Activated CD4-positive, alpha-beta memory T cell treated with anti-CD3 and anti-CD28 coated beads for 36 hours (primary cell): ENCODE results near the gene RGS7BP. TPM values are rescaled to one million over a fixed set of nuclear protein-coding genes. Genes with fewer than 3 reads are reported as not detected.

Experiments
- CTCF ChIA-PET: fragments of 350-600 bp; sonication (Branson Sonifier 250); formaldehyde crosslinking; loops from one replicate; lab custom pipeline; 2021; ENCODE audit warnings: antibody characterized with exemption, inconsistent platforms; lab: Charles Lee
- POLR2A ChIA-PET: fragments of 350-600 bp; sonication (Branson Sonifier 250); formaldehyde crosslinking; loops from one replicate; lab custom pipeline; 2021; ENCODE audit warnings: antibody characterized with exemption; lab: Charles Lee
- DNase-seq: peaks from one replicate; pipeline ENCODE4 v3.0.0-alpha.2; 2020
- H3K27ac Mint-ChIP-seq: one replicate; pipeline ENCODE4 v1.8.0; 2021; ENCODE audit warnings: mixed read lengths
- H3K27me3 Mint-ChIP-seq: one replicate; pipeline ENCODE4 v1.8.0; 2021; ENCODE audit warnings: mixed read lengths
- H3K36me3 Mint-ChIP-seq: one replicate; pipeline ENCODE4 v1.8.0; 2021; ENCODE audit warnings: mixed read lengths
- H3K4me1 Mint-ChIP-seq: one replicate; pipeline ENCODE4 v1.8.0; 2021; ENCODE audit warnings: low read depth, mixed read lengths
- H3K4me3 Mint-ChIP-seq: one replicate; pipeline ENCODE4 v1.8.0; 2021; ENCODE audit warnings: mild to moderate bottlenecking, mixed read lengths
- H3K9me3 Mint-ChIP-seq: one replicate; pipeline ENCODE4 v1.8.0; 2021; ENCODE audit warnings: mixed read lengths
- intact Hi-C: fragments of 100-400 bp; cut with micrococcal nuclease; formaldehyde crosslinking; loops from one replicate; pipeline ENCODE4 v1.15.1; 2023
- total RNA-seq, 2 experiments: library from RNA; stranded (reverse); gene quantifications; one replicate each; pipeline ENCODE4 v1.2.3, GENCODE V29; 2021

RGS7BP gene
- total RNA-seq, result not detected

DNA sequence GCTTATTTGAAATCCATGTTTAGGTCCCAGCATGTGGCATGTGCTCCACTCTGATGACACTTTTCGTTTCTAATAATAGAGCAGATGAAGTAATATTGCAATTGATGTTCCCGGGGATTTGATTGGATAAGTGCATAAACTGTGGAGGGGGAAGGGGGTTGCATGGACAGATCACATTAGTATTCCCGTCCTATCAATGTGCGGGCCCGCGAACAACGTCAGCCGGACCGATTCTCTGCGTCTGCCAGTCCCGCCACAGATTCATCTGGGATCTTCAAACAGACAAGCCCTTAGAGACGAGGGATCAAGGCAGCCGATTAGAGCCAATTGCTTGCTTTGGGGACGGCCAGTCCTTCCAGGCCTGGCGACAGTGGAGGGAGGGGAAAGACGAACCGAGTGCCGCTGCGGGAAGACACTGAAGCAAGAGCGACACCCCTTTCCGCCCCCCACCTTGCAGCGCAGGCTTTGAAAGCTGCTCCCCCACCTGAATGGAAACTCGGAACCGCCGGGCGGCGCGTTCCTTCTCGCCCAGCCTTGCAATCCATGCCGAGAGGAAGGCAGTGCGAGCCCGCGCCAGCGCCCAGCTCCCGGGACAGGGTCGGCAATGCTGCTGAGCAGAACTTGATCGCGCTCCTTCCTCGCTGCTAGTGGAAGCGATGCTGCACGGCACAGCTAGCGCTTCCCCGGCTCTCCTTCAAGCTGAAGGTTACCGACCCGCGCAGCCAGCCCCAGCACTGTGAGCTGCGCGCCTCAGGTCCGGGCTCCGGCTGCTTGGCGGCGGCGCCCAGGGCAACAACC, at the start of gene RGS7BP:
Gene RGS7BP (plus strand): TSS at position 247 of the 798 bp plus-strand sequence. CDS start 610 bp downstream, outside the sequence.
- Mint-ChIP-seq H3K36me3 (no peaks in the 10 kb centered on the region), H3K27me3 (peaks cover 35% of the 10 kb centered on the region), H3K27ac (no peak within 1 kb of the TSS), H3K4me1 (peaks cover 6% of the 10 kb centered on the region), H3K9me3 (no peaks in the 10 kb centered on the region), H3K4me3 (no peak within 1 kb of the TSS)
- intact Hi-C loops, result no loop called here
- ChIA-PET CTCF (no interaction called here), POLR2A (no interaction called here)
- no peak for DNase-seq

DNA sequence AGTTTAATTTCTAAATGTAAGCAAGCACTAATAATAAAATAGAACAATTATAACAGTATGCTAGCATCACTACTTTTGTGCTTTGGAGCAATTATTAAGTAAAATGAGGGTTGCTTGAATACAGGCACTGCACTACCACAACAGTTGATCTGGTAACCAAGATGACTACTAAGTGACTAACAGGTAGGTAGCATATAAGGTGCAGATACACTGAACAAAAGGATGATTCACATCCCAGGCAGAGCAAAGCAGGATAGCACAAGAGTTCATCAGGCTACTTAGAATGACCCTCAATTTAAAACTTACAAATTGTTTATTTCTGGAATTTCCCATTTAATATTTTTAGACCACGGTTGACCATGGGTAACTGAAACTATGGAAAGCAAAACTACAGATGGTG, 48.0 kb upstream of the RGS7BP start:
- no peaks in the 10 kb centered on the region for H3K36me3 Mint-ChIP-seq
- ChIA-PET POLR2A (no interaction called here), CTCF (no interaction called here)
- no peak for DNase-seq
- H3K4me3 Mint-ChIP-seq, result no peak overlapping the region
- no peaks in the 10 kb centered on the region for H3K27me3 Mint-ChIP-seq
- peaks cover 16% of the 10 kb centered on the region for H3K9me3 Mint-ChIP-seq
- no peak overlapping the region for H3K27ac Mint-ChIP-seq
- intact Hi-C loops, result no loop called here
- H3K4me1 Mint-ChIP-seq, result no peaks in the 10 kb centered on the region

DNA sequence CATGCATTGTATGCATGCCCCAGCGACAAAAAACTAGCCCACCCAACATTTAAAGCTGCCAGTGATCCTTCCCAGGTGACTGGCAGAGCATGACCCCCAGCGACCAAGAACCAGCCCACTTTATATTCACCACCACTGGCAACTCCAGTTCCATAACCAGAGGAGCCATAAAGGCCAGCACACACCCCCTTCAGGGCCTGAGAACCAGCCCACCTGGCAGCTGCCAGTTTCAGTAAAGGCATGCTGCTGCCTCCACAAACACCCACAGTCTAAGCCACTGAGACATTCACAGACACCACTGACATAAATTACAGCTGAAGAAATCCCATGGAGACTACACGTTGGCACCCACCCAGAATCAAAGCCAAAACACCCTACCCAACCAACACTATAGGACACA, 46.9 kb upstream of the RGS7BP start:
- POLR2A ChIA-PET, result no interaction called here
- CTCF ChIA-PET, result no interaction called here
- Mint-ChIP-seq H3K4me1 (no peaks in the 10 kb centered on the region), H3K27me3 (no peaks in the 10 kb centered on the region), H3K36me3 (no peaks in the 10 kb centered on the region), H3K9me3 (peaks cover 22% of the 10 kb centered on the region), H3K4me3 (no peak overlapping the region), H3K27ac (no peak overlapping the region)
- DNase-seq, result no peak
- intact Hi-C loops, result no loop called here

DNA sequence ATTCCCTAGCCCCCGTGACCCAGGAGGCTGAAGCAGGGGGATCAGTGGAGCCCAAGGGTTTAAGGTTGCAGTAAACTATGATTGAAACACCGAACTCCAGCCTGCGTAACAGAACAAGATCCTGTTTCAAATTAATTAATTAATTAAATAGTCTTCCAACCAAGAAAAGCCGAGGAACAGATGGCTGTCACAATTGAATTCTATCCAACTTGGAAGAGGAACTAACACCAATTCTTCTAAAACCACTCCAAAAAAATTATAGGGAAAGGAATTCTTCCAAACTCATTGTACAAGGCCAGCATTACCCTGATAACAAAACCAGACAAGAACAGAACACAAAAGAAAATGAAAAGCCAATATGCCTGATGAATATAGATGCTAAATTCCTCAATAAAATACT, 43.4 kb upstream of the RGS7BP start:
- no peak overlapping the region for H3K27ac Mint-ChIP-seq
- H3K4me3 Mint-ChIP-seq, result no peak overlapping the region
- H3K4me1 Mint-ChIP-seq, result no peaks in the 10 kb centered on the region
- intact Hi-C loops, result no loop called here
- ChIA-PET POLR2A (no interaction called here), CTCF (no interaction called here)
- H3K27me3 Mint-ChIP-seq, result no peaks in the 10 kb centered on the region
- peaks cover 24% of the 10 kb centered on the region for H3K9me3 Mint-ChIP-seq
- no peak for DNase-seq
- no peaks in the 10 kb centered on the region for H3K36me3 Mint-ChIP-seq

DNA sequence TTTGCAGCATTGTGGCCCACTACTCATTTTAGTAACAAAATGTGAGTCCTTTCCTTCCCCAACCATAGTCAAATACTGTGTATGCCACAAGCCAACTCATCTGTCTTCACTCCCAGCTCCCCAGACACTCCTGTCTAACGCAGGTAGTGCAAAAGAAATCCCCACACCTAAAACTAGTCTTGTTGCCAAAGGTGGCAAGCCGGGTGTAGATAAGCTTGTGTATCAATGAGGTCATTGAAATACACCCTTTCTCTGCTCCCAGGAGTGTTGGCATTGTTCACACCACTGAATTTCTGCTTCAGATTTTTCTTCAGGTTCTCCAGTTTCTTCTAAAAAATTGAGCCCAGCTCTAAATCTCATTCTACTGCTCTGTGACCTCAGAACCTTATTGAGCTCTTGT, 19.7 kb upstream of the RGS7BP start:
- H3K27ac Mint-ChIP-seq, result no peak overlapping the region
- H3K27me3 Mint-ChIP-seq, result no peaks in the 10 kb centered on the region
- no peak overlapping the region for H3K4me3 Mint-ChIP-seq
- intact Hi-C loops, result no loop called here
- peaks cover 14% of the 10 kb centered on the region for H3K9me3 Mint-ChIP-seq
- H3K4me1 Mint-ChIP-seq, result no peaks in the 10 kb centered on the region
- ChIA-PET POLR2A (no interaction called here), CTCF (no interaction called here)
- DNase-seq, result no peak
- H3K36me3 Mint-ChIP-seq, result no peaks in the 10 kb centered on the region

DNA sequence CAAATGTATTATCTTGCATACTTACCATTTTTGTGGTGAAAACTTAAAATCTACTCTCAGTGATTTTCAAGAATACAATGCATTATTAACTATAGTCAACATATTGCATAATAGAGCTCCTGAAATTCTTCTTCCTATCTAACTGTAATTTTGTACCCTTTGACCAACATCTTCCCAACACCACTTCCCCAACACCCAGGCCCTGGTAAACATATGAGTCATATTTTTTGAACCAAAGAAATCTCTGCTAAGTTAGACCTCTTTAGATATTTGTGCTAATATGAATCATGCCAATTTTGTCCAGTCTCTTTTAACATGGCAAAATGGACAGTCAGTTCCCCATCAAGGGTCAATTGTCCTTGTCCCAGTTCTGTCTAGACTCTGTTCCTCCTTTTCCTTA, 18.5 kb upstream of the RGS7BP start:
- H3K4me1 Mint-ChIP-seq, result no peaks in the 10 kb centered on the region
- DNase-seq, result no peak
- peaks cover 14% of the 10 kb centered on the region for H3K9me3 Mint-ChIP-seq
- ChIA-PET CTCF (no interaction called here), POLR2A (no interaction called here)
- no peaks in the 10 kb centered on the region for H3K36me3 Mint-ChIP-seq
- H3K27ac Mint-ChIP-seq, result no peak overlapping the region
- intact Hi-C loops, result no loop called here
- H3K4me3 Mint-ChIP-seq, result no peak overlapping the region
- no peaks in the 10 kb centered on the region for H3K27me3 Mint-ChIP-seq

DNA sequence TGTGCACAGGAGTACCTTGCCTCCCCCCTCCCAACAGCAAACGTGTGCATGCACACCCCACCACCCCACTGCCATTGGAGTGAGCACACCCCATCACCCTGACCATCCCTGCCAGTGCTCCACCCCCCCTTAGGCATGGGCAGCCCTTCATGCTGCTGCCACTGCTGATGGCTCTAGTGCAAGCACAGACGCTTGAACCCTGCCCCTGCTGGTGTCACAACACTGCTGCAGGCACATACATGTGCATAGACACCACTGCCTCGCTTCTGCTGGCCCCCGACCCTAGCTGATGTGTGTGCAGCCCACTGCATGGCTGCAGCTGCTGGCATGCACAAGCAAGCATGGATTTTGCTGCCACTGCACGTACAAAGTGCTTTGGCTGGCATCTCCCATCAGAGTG, 16.0 kb upstream of the RGS7BP start:
- Mint-ChIP-seq H3K36me3 (no peaks in the 10 kb centered on the region), H3K4me3 (no peak overlapping the region), H3K4me1 (no peaks in the 10 kb centered on the region), H3K9me3 (peaks cover 2% of the 10 kb centered on the region), H3K27ac (no peak overlapping the region), H3K27me3 (no peaks in the 10 kb centered on the region)
- POLR2A ChIA-PET, result no interaction called here
- DNase-seq, result no peak
- intact Hi-C loops, result no loop called here
- CTCF ChIA-PET, result no interaction called here

DNA sequence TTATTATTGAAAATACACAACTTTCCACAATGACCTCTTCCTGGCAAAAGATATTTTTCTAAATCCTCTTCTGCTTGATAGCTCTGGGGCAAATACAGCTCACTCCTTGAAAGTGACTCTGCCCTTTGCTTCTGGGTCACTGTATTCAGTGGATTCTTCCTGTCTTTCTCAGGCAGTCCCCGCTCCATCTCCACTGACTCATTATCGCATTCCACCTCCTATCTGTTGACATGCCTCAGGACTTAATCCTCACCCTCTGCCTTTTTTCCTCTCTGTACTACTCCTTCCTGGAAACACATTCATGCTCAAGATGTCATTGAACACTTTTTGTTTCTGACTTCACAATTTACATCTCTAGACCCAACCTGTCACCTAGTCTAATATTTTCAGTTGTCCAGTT, 8.4 kb upstream of the RGS7BP start:
- POLR2A ChIA-PET, result no interaction called here
- no peak for DNase-seq
- Mint-ChIP-seq H3K27me3 (no peaks in the 10 kb centered on the region), H3K4me1 (no peaks in the 10 kb centered on the region), H3K36me3 (no peaks in the 10 kb centered on the region), H3K4me3 (no peak overlapping the region), H3K9me3 (no peaks in the 10 kb centered on the region), H3K27ac (no peak overlapping the region)
- intact Hi-C loops, result no loop called here
- CTCF ChIA-PET, result no interaction called here

DNA sequence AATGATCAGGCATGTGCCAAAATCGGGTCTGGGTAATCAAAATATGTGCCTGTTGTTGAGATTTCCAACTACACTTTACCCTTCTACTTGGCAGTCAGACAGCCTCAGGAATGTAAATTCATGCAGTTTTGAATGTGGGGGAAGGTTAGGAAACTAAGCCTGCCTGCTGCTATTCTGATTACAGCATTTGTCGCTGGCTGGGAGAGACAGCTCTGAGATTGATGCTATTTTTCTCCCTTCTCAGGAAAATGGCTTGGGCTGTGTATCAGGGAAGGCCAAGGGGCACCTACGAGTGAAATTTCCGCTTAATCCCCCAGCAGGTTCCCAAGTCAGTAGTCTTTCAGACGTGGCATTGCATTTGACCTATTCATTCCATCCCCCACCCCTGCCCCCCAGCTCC, 3.6 kb upstream of the RGS7BP start:
- POLR2A ChIA-PET, result no interaction called here
- H3K4me3 Mint-ChIP-seq, result no peak overlapping the region
- H3K9me3 Mint-ChIP-seq, result no peaks in the 10 kb centered on the region
- H3K27me3 Mint-ChIP-seq, result peaks cover 25% of the 10 kb centered on the region
- H3K4me1 Mint-ChIP-seq, result peaks cover 6% of the 10 kb centered on the region
- no peaks in the 10 kb centered on the region for H3K36me3 Mint-ChIP-seq
- DNase-seq, result no peak
- intact Hi-C loops, result no loop called here
- H3K27ac Mint-ChIP-seq, result no peak overlapping the region
- CTCF ChIA-PET, result no interaction called here

DNA sequence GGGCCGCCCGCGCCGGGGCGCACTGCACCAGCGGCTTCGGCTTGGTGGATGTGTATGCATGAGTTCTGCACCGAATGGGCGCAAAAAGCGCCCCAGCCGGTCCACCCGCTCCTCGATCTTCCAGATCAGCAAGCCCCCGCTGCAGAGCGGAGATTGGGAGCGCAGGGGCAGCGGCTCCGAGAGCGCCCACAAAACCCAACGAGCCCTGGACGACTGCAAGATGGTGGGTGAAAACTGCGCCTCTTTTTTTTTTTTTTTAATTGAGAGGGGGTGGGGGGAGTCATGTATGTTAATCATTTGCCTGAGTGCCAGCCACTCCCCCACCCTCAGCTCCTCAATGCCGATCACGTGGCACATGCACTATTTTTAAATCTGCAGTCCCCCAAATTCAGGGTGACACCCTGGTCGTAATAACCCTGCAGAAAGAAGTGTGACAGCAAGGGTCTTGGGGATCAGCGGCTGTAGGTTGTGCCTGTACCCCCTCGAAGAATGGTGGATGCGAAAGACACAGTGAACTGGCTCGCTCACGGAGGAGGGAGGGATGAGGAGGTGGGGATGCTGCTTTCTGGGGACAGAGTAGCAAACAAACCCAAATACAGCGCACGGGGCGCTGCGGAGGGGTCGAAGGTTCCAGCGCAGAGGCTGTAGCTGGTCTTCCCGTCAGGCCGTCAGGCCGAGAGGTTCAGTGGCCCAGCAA, 900 bp downstream of the RGS7BP start:
- intact Hi-C loops, result no loop called here
- POLR2A ChIA-PET, result no interaction called here
- no peaks in the 10 kb centered on the region for H3K36me3 Mint-ChIP-seq
- CTCF ChIA-PET, result no interaction called here
- H3K9me3 Mint-ChIP-seq, result no peaks in the 10 kb centered on the region
- peaks cover 6% of the 10 kb centered on the region for H3K4me1 Mint-ChIP-seq
- no peak overlapping the region for H3K4me3 Mint-ChIP-seq
- H3K27ac Mint-ChIP-seq, result no peak overlapping the region
- H3K27me3 Mint-ChIP-seq, result peaks cover 35% of the 10 kb centered on the region
- DNase-seq, result no peak

DNA sequence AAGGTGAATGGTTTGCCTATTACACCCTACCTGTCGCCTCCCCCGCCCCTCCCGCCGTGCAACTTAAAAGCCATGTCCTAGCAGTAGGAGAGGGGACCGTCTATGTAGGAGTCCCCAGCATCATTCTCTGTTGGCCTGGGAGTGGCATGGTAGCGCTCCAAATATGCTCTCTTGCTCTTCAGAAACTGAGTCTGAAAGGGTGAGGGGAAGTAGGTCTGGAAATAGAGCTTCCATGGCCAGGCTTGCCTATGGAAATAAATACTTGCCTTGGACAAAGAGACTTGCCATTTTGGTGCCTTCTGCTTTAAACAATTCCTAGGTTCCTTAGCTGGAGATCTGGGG, 1.4 kb downstream of the RGS7BP start:
- Mint-ChIP-seq H3K4me1 (peaks cover 6% of the 10 kb centered on the region), H3K27ac (no peak overlapping the region), H3K27me3 (peaks cover 35% of the 10 kb centered on the region), H3K4me3 (no peak overlapping the region), H3K36me3 (no peaks in the 10 kb centered on the region), H3K9me3 (no peaks in the 10 kb centered on the region)
- POLR2A ChIA-PET, result no interaction called here
- no peak for DNase-seq
- CTCF ChIA-PET, result no interaction called here
- intact Hi-C loops, result no loop called here

DNA sequence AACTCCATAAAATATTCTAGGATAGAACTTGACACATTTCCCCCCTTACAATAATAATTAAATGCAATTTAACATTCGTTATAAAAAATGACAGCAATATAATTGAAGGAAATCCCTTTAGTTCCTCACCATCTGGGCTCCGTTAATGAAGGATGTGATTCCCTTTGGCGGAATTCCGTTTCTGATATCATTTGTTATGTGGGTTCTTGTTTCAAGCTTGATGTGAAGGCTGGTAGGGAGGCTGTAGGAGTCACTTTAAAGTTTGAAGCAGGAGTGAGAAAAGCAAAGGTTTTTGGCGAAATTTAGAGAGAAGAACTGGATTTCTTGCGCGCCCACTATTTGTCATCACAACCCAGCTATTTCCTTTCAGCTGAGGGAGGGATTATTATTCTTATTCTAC, 4.0 kb downstream of the RGS7BP start:
- intact Hi-C loops, result no loop called here
- peaks cover 26% of the 10 kb centered on the region for H3K27me3 Mint-ChIP-seq
- peaks cover 6% of the 10 kb centered on the region for H3K4me1 Mint-ChIP-seq
- no peak for DNase-seq
- H3K4me3 Mint-ChIP-seq, result no peak overlapping the region
- H3K36me3 Mint-ChIP-seq, result no peaks in the 10 kb centered on the region
- H3K27ac Mint-ChIP-seq, result no peak overlapping the region
- ChIA-PET POLR2A (no interaction called here), CTCF (no interaction called here)
- H3K9me3 Mint-ChIP-seq, result no peaks in the 10 kb centered on the region

DNA sequence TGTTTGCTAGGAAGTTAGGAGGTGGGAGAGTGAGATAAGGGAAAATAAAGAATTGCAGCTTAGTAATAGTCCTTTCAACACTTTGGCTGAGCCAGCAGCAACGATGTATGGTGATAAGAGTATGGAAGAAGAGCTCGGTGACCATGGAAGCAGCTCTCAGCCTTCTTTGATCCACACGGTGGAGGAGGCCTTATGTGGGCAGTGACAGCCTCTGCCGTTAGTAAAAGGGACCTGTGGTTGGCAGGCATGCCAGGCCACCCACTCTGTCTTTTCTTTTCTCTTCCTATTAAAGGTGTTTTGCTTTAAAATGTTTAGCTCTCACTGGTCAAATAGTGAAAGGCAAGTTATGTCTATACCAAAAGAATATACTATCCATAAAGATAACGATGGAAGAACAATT, 7.7 kb downstream of the RGS7BP start:
- H3K36me3 Mint-ChIP-seq, result no peaks in the 10 kb centered on the region

More for the DNA sequence above, 7.7 kb downstream of the RGS7BP start:
- Mint-ChIP-seq H3K27ac (no peak overlapping the region), H3K27me3 (no peaks in the 10 kb centered on the region), H3K9me3 (no peaks in the 10 kb centered on the region), H3K4me3 (no peak overlapping the region), H3K4me1 (no peaks in the 10 kb centered on the region)
- intact Hi-C loops, result no loop called here
- ChIA-PET POLR2A (no interaction called here), CTCF (no interaction called here)
- DNase-seq, result no peak
